Panc1 (cell line): ENCODE data around the gene TTPAL. TPM values are rescaled to one million over a fixed set of nuclear protein-coding genes. Genes with fewer than 3 reads are reported as not detected.

Source experiments
- ATAC-seq: fragments of 200-7000 bp; cut with Tn5 transposase; 2 replicates; pipeline ENCODE4 v1.9.1; 2020; ENCODE audit warnings: mild to moderate bottlenecking, moderate library complexity
- BruUV-seq: library from RNA; stranded (reverse); fragments of 400-500 nt; replicated peaks from 2 replicates; lab custom pipeline; 2021; lab: Mats Ljungman, UMichigan
- CTCF ChIA-PET: fragments of 300-600 bp; sonication (Branson Sonifier 250); formaldehyde crosslinking; loops from one replicate; lab custom pipeline; 2022; ENCODE audit warnings: antibody characterized with exemption; lab: Charles Lee
- POLR2A ChIA-PET: fragments of 300-600 bp; sonication (Branson Sonifier 250); formaldehyde crosslinking; loops from one replicate; lab custom pipeline; 2022; ENCODE audit warnings: antibody characterized with exemption; lab: Charles Lee
- DNase-seq: peaks from one replicate; pipeline ENCODE4 v3.0.0-alpha.2; 2010; ENCODE audit warnings: low read depth, low spot score
- H3K27ac ChIP-seq: 2 replicates; pipeline ENCODE4 v1.5.1; 2011; ENCODE audit warnings: mild to moderate bottlenecking, low read length, inconsistent platforms
- H3K27me3 ChIP-seq: fragments of 200-500 bp; sonication (Bioruptor generic); 2 replicates; pipeline ENCODE4 v1.6.0; 2014; ENCODE audit warnings: low read length, inconsistent platforms; ENCODE audit not compliant: control insufficient read depth, insufficient read depth
- H3K36me3 ChIP-seq: fragments of 200-500 bp; sonication (Bioruptor generic); 2 replicates; pipeline ENCODE4 v1.5.1; 2014; ENCODE audit warnings: inconsistent platforms, mild to moderate bottlenecking, low read length, moderate library complexity; ENCODE audit not compliant: control insufficient read depth, insufficient read depth
- H3K4me1 ChIP-seq: 2 replicates; pipeline ENCODE4 v1.5.1; 2011; ENCODE audit warnings: inconsistent platforms, mild to moderate bottlenecking, low read length, moderate library complexity; ENCODE audit not compliant: control insufficient read depth, insufficient read depth
- H3K4me3 ChIP-seq, 2 experiments: 2 replicates each; pipeline ENCODE4 v1.5.1; 2011 to 2012; ENCODE audit warnings: low read depth in 2 of 2, low read length in 2 of 2, mild to moderate bottlenecking in 2 of 2, inconsistent platforms in 1 of 2, moderate library complexity in 1 of 2
- H3K9me3 ChIP-seq: fragments of 200-500 bp; sonication (Bioruptor generic); 2 replicates; pipeline ENCODE4 v1.5.1; 2014; ENCODE audit warnings: low read depth, mild to moderate bottlenecking, inconsistent platforms, low read length, moderate library complexity; ENCODE audit not compliant: control insufficient read depth, insufficient read depth
- CTCF ChIP-seq: fragments of 450-650 bp; IDR thresholded peaks from 2 replicates; pipeline ENCODE4 v1.5.1; 2017; ENCODE audit warnings: mild to moderate bottlenecking
- POLR2AphosphoS5 ChIP-seq: IDR thresholded peaks from 2 replicates; pipeline ENCODE4 v1.6.1; 2012; ENCODE audit warnings: mild to moderate bottlenecking, low read depth, low read length, moderate library complexity
- REST ChIP-seq, 2 experiments: IDR thresholded peaks; 2 replicates each; pipeline ENCODE4 v1.6.1; 2011 to 2012; ENCODE audit warnings: low read depth in 2 of 2, control low read depth in 1 of 2, low read length in 1 of 2, mild to moderate bottlenecking in 1 of 2, moderate library complexity in 1 of 2; ENCODE audit not compliant: insufficient read depth in 1 of 2
- SIN3A ChIP-seq: IDR thresholded peaks from 2 replicates; pipeline ENCODE4 v1.6.1; 2012; ENCODE audit warnings: low read depth, mild to moderate bottlenecking, low read length, moderate library complexity, borderline replicate concordance; ENCODE audit not compliant: insufficient read depth
- TCF7L2 ChIP-seq: IDR thresholded peaks from 2 replicates; pipeline ENCODE4 v1.6.1; 2011; ENCODE audit warnings: mild to moderate bottlenecking, low read depth, low read length, inconsistent platforms
- in situ Hi-C: cut with HindIII; loops from 2 replicates; pipeline ENCODE4 v1.10.0; 2016; ENCODE audit warnings: low sequenced_read_pairs, low pct_unique_long_range_greater_than_20kb
- intact Hi-C: fragments of 100-400 bp; cut with micrococcal nuclease; formaldehyde crosslinking; loops from one replicate; pipeline ENCODE4 v1.10.0; 2022; ENCODE audit not compliant: unreplicated experiment
- total RNA-seq: library from RNA; stranded (reverse); gene quantifications from one replicate; pipeline ENCODE4 v1.2.1, GENCODE V29; 2021; ENCODE audit not compliant: unreplicated experiment

The TTPAL gene
- total RNA-seq, 1 experiment from 2014 or later: 37.4 TPM

GRCh38 chr20:44465001-44465560, 10.6 kb upstream of the TTPAL start:
- CTCF ChIA-PET: no interaction called here
- TF ChIP-seq CTCF: no peak
- TF ChIP-seq SIN3A: no peak
- no peak for TF ChIP-seq TCF7L2
- no peak for TF ChIP-seq POLR2AphosphoS5
- no peak for TF ChIP-seq REST (IDR thresholded peaks at IDR 0.05; ENCODE audit: insufficient read depth in 1 of 2, low read depth in 2 of 2, low read length in 1 of 2)
- Histone ChIP-seq H3K4me1 (no peaks in the 10 kb centered on the region), H3K36me3 (no peaks in the 10 kb centered on the region), H3K9me3 (no peaks in the 10 kb centered on the region), H3K4me3 (no peak overlapping the region), H3K27ac (no peak overlapping the region), H3K27me3 (no peaks in the 10 kb centered on the region)
- intact Hi-C loops: loop anchor here (10.0 kb wide), 1 partner anchor 150 kb away; the partner anchor contains the start of gene FITM2
- ATAC-seq (no peak), DNase-seq (no peak)
- in situ Hi-C loops: loop anchor here (10.0 kb wide), 1 partner anchor 80 kb away; no protein-coding TSS in a partner anchor
- no TSS peak for BruUV-seq
- POLR2A ChIA-PET: interaction anchor here (0.6 kb wide), 1 partner anchor 1050 kb away, joined by 9 read pairs; no protein-coding TSS in a partner anchor

GRCh38 chr20:44467289-44467883, 8.3 kb upstream of the TTPAL start:
- Histone ChIP-seq H3K27me3 (no peaks in the 10 kb centered on the region), H3K36me3 (no peaks in the 10 kb centered on the region), H3K4me1 (no peaks in the 10 kb centered on the region), H3K9me3 (no peaks in the 10 kb centered on the region), H3K27ac (no peak overlapping the region), H3K4me3 (no peak overlapping the region)
- BruUV-seq: no TSS peak
- ChIA-PET POLR2A (no interaction called here), CTCF (no interaction called here)
- TF ChIP-seq POLR2AphosphoS5: no peak
- TF ChIP-seq REST (IDR thresholded peaks at IDR 0.05; ENCODE audit: insufficient read depth in 1 of 2, low read depth in 2 of 2, low read length in 1 of 2): no peak
- no peak for TF ChIP-seq CTCF
- no peak for TF ChIP-seq TCF7L2
- no peak for TF ChIP-seq SIN3A
- intact Hi-C loops: loop anchor here (10.0 kb wide), 1 partner anchor 153 kb away; the partner anchor contains the start of gene FITM2
- DNase-seq (no peak), ATAC-seq (no peak)
- in situ Hi-C loops: loop anchor here (10.0 kb wide), 1 partner anchor 83 kb away; no protein-coding TSS in a partner anchor
